Neural cell (in vitro differentiated cells): ENCODE data around the gene L1CAM. TPM values are rescaled to one million over a fixed set of nuclear protein-coding genes. Genes with fewer than 3 reads are reported as not detected.

ENCODE experiments used
- H2AFZ ChIP-seq: fragments of 200-600, 300-800 bp; sonication (generic), shearing (Covaris generic); 2 replicates; pipeline ENCODE4 v1.6.0; 2014; ENCODE audit warnings: low read depth, mild to moderate bottlenecking, antibody characterized with exemption, low read length, moderate library complexity
- H3F3A ChIP-seq: fragments of 200-600 bp; shearing (Covaris generic); 2 replicates; pipeline ENCODE4 v1.6.1; 2016; ENCODE audit warnings: mild to moderate bottlenecking, moderate library complexity, mixed read lengths, antibody characterized with exemption, low read length; ENCODE audit not compliant: insufficient read depth, poor library complexity, severe bottlenecking
- H3K27ac ChIP-seq: fragments of 200-600, 300-800 bp; sonication (generic), shearing (Covaris generic); 2 replicates; pipeline ENCODE4 v1.5.1; 2014; ENCODE audit warnings: mild to moderate bottlenecking, low read length, moderate library complexity
- H3K27me3 ChIP-seq: fragments of 300-800, 200-600 bp; sonication (generic), shearing (Covaris generic); 2 replicates; pipeline ENCODE4 v1.6.0; 2014; ENCODE audit warnings: mild to moderate bottlenecking, low read depth, low read length, moderate library complexity; ENCODE audit not compliant: insufficient read depth
- H3K36me3 ChIP-seq: fragments of 300-800, 200-600 bp; sonication (generic), shearing (Covaris generic); 2 replicates; pipeline ENCODE4 v1.5.1; 2014; ENCODE audit warnings: mild to moderate bottlenecking, antibody characterized with exemption, low read length, moderate library complexity; ENCODE audit not compliant: insufficient read depth
- H3K4me2 ChIP-seq: fragments of 300-800, 200-600 bp; sonication (generic), shearing (Covaris generic); 2 replicates; pipeline ENCODE4 v1.6.0; 2014; ENCODE audit warnings: mild to moderate bottlenecking, low read length
- H3K4me3 ChIP-seq: fragments of 300-800, 200-600 bp; sonication (generic), shearing (Covaris generic); 2 replicates; pipeline ENCODE4 v1.5.1; 2014; ENCODE audit warnings: mild to moderate bottlenecking, low read length, moderate library complexity
- H3K79me2 ChIP-seq: fragments of 200-600 bp; shearing (Covaris generic); replicated peaks from 2 replicates; pipeline ENCODE4 v1.6.0; 2014; ENCODE audit warnings: mild to moderate bottlenecking, low read length, moderate library complexity; ENCODE audit not compliant: insufficient read depth
- H3K9ac ChIP-seq: fragments of 300-800, 200-600 bp; sonication (generic), shearing (Covaris generic); 2 replicates; pipeline ENCODE4 v1.6.1; 2016; ENCODE audit warnings: mild to moderate bottlenecking, low read length, mixed read lengths
- H3K9me2 ChIP-seq: fragments of 200-600 bp; shearing (Covaris generic); 2 replicates; pipeline ENCODE4 v1.6.1; 2016; ENCODE audit warnings: mild to moderate bottlenecking, low read length, mixed read lengths; ENCODE audit not compliant: insufficient read depth
- H3K9me3 ChIP-seq: fragments of 200-600, 300-800 bp; sonication (generic), shearing (Covaris generic); 2 replicates; pipeline ENCODE4 v1.6.1; 2016; ENCODE audit warnings: mild to moderate bottlenecking, mixed run types, low read length, moderate library complexity, mixed read lengths
- H4K20me1 ChIP-seq: fragments of 200-600 bp; shearing (Covaris generic); 2 replicates; pipeline ENCODE4 v1.6.1; 2016; ENCODE audit warnings: mild to moderate bottlenecking, mixed run types; ENCODE audit not compliant: insufficient read depth
- EP300 ChIP-seq: fragments of 450-650 bp; conservative IDR thresholded peaks from 2 replicates; pipeline ENCODE4 v1.6.1; 2014; ENCODE audit warnings: antibody characterized with exemption, mild to moderate bottlenecking, moderate library complexity; ENCODE audit not compliant: poor library complexity, severe bottlenecking
- EZH2 ChIP-seq: fragments of 200-600, 300-800 bp; shearing (Covaris generic), sonication (generic); IDR thresholded peaks from 2 replicates; pipeline ENCODE4 v1.6.1; 2014; ENCODE audit warnings: antibody characterized with exemption, low read length, borderline replicate concordance, mild to moderate bottlenecking; ENCODE audit not compliant: insufficient read depth, poor library complexity, severe bottlenecking
- MXI1 ChIP-seq: fragments of 450-650 bp; conservative IDR thresholded peaks from 2 replicates; pipeline ENCODE4 v1.6.1; 2014; ENCODE audit warnings: antibody characterized with exemption, mild to moderate bottlenecking; ENCODE audit not compliant: poor library complexity, severe bottlenecking
- POLR2AphosphoS5 ChIP-seq: IDR thresholded peaks from 2 replicates; pipeline ENCODE4 v1.6.1; 2012
- RAD21 ChIP-seq: fragments of 450-650 bp; conservative IDR thresholded peaks from 2 replicates; pipeline ENCODE4 v1.6.1; 2014; ENCODE audit warnings: antibody characterized with exemption, mild to moderate bottlenecking, moderate library complexity
- SMC3 ChIP-seq: fragments of 450-650 bp; conservative IDR thresholded peaks from 2 replicates; pipeline ENCODE4 v1.6.1; 2014; ENCODE audit warnings: antibody characterized with exemption, mild to moderate bottlenecking, moderate library complexity; ENCODE audit not compliant: poor library complexity
- TAF1 ChIP-seq: IDR thresholded peaks from 2 replicates; pipeline ENCODE4 v1.6.1; 2012; ENCODE audit warnings: low read depth
- polyA plus RNA-seq: library from polyadenylated mRNA; depleted of rRNA; stranded (reverse); fragments of >200 nt; gene quantifications from 2 replicates; pipeline ENCODE4 v1.2.3, GENCODE V29; 2014
- TF ChIP-seq, protein P1 (sequence below): IDR thresholded peaks from 2 replicates; pipeline ENCODE4 v1.6.1; 2012; ENCODE audit warnings: borderline replicate concordance
- TF ChIP-seq, protein P2 (sequence below): fragments of 450-650 bp; IDR thresholded peaks from 2 replicates; pipeline ENCODE4 v1.5.1; 2014; ENCODE audit warnings: antibody characterized with exemption, mild to moderate bottlenecking, moderate library complexity; ENCODE audit not compliant: poor library complexity, severe bottlenecking

L1CAM gene
- polyA plus RNA-seq, 1 donor from 2014 or later, result 88.0 TPM

DNA sequence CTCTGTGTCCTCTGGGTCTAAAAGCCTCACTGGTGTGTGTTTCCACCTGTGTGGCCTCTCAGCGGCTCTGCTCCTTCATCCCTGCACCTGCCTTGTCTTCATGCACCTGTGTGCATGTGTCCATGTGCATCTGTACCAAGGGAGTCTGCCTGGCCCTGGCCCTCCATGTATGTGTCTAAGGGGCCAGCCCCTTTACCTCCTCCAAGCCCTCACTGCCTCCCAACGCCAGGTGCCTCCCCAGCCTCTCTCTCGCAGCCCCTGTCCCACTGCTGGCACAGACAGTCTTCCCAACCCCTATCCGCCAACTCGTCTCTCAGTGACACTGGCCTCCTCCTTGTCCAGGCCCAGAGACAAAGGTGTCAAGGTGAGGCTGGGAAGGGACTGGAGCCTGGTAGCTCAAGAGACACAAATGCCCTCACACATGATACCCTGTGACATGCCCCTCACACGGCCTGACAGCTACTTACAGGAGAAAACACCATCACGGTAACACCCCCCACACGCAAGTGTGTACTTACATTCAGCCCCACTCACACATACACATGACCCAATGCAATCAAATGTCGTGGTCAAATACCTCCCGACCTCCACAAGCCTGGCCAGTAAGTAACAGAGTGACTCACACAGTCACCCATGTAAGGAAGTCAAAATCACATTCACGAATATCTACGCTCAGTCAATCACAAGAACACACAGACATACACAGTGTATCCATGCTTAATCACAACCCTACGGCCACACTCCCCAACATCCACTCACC lies 11.4 kb downstream of the L1CAM start:
- H3K36me3 ChIP-seq, result no peaks in the 10 kb centered on the region
- H3K4me2 ChIP-seq, result peak overlapping the region; percentile 44
- H3K27ac ChIP-seq, result peak overlapping the region; percentile 91
- H3F3A ChIP-seq, result no peaks in the 10 kb centered on the region
- TF ChIP-seq POLR2AphosphoS5 (peak; percentile 16), MXI1 (no peak), EP300 (no peak)
- TF ChIP-seq, protein P1, sequence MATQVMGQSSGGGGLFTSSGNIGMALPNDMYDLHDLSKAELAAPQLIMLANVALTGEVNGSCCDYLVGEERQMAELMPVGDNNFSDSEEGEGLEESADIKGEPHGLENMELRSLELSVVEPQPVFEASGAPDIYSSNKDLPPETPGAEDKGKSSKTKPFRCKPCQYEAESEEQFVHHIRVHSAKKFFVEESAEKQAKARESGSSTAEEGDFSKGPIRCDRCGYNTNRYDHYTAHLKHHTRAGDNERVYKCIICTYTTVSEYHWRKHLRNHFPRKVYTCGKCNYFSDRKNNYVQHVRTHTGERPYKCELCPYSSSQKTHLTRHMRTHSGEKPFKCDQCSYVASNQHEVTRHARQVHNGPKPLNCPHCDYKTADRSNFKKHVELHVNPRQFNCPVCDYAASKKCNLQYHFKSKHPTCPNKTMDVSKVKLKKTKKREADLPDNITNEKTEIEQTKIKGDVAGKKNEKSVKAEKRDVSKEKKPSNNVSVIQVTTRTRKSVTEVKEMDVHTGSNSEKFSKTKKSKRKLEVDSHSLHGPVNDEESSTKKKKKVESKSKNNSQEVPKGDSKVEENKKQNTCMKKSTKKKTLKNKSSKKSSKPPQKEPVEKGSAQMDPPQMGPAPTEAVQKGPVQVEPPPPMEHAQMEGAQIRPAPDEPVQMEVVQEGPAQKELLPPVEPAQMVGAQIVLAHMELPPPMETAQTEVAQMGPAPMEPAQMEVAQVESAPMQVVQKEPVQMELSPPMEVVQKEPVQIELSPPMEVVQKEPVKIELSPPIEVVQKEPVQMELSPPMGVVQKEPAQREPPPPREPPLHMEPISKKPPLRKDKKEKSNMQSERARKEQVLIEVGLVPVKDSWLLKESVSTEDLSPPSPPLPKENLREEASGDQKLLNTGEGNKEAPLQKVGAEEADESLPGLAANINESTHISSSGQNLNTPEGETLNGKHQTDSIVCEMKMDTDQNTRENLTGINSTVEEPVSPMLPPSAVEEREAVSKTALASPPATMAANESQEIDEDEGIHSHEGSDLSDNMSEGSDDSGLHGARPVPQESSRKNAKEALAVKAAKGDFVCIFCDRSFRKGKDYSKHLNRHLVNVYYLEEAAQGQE, result no peak
- TF ChIP-seq, protein P2, sequence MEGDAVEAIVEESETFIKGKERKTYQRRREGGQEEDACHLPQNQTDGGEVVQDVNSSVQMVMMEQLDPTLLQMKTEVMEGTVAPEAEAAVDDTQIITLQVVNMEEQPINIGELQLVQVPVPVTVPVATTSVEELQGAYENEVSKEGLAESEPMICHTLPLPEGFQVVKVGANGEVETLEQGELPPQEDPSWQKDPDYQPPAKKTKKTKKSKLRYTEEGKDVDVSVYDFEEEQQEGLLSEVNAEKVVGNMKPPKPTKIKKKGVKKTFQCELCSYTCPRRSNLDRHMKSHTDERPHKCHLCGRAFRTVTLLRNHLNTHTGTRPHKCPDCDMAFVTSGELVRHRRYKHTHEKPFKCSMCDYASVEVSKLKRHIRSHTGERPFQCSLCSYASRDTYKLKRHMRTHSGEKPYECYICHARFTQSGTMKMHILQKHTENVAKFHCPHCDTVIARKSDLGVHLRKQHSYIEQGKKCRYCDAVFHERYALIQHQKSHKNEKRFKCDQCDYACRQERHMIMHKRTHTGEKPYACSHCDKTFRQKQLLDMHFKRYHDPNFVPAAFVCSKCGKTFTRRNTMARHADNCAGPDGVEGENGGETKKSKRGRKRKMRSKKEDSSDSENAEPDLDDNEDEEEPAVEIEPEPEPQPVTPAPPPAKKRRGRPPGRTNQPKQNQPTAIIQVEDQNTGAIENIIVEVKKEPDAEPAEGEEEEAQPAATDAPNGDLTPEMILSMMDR, result no peak
- no peaks in the 10 kb centered on the region for H3K27me3 ChIP-seq
- H3K9me3 ChIP-seq, result no peaks in the 10 kb centered on the region
- H3K79me2 ChIP-seq, result peaks cover 32% of the 10 kb centered on the region
- peak overlapping the region; percentile 64 for H3K4me3 ChIP-seq
- H2AFZ ChIP-seq, result no peak overlapping the region
- no peaks in the 10 kb centered on the region for H3K9me2 ChIP-seq
- H3K9ac ChIP-seq, result peak overlapping the region; percentile 71
- no peaks in the 10 kb centered on the region for H4K20me1 ChIP-seq

DNA sequence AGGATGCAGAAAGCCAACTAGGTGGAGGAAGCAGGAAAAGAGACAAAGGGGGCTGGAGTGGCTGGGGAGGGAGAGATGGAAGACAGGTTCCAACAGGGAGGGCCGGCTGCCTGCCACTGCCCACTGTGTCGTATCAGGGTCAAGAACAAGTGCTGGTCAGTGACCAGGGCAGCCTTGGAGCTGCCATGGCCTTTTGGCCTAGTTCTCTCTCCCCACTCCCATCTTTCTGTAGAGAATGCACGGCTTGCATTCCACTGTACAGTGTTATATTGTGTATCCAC lies 11.9 kb downstream of the L1CAM start:
- Histone ChIP-seq H2AFZ (no peak overlapping the region), H3K79me2 (peaks cover 32% of the 10 kb centered on the region), H4K20me1 (no peaks in the 10 kb centered on the region), H3K4me2 (peak overlapping the region; percentile 30), H3K27ac (peak overlapping the region; percentile 91), H3K9me3 (no peaks in the 10 kb centered on the region), H3K27me3 (no peaks in the 10 kb centered on the region), H3K9me2 (no peaks in the 10 kb centered on the region), H3F3A (no peaks in the 10 kb centered on the region), H3K9ac (peak overlapping the region; percentile 71), H3K4me3 (peak overlapping the region; percentile 64), H3K36me3 (no peaks in the 10 kb centered on the region)
- TF ChIP-seq POLR2AphosphoS5, result no peak
- TF ChIP-seq EP300, result no peak
- TF ChIP-seq, protein P1, result no peak
- TF ChIP-seq MXI1, result no peak
- no peak for TF ChIP-seq RAD21
- TF ChIP-seq TAF1, result no peak
- TF ChIP-seq, protein P2, result no peak
- no peak for TF ChIP-seq SMC3
- TF ChIP-seq EZH2, result no peak
